ENCODE results near the gene FALEC.

GRCh38 chr1:150562446-150563339 is 47.1 kb downstream of the FALEC start:
- no peak for TF ChIP-seq PATZ1 (CRISPR knock-in tag; IDR thresholded peaks at IDR 0.05; ENCODE audit: borderline replicate concordance)
- no peak for TF ChIP-seq ARNTL (CRISPR knock-in tag; IDR thresholded peaks at IDR 0.05; ENCODE audit: borderline replicate concordance, low read depth)
- TF ChIP-seq CREB5 (CRISPR knock-in tag; IDR thresholded peaks at IDR 0.05; ENCODE audit: low read depth) = no peak
- no peak for TF ChIP-seq ZNF565 (CRISPR knock-in tag; conservative IDR thresholded peaks at IDR 0.05; ENCODE audit: low read depth)
- TF ChIP-seq RARB (CRISPR knock-in tag; IDR thresholded peaks at IDR 0.05) = no peak; the same call in 1 of the 2 replicates
- TF ChIP-seq POU6F1 (CRISPR knock-in tag; IDR thresholded peaks at IDR 0.05; ENCODE audit: borderline replicate concordance, low read depth) = no peak
- no peak for TF ChIP-seq TCF4 (CRISPR knock-in tag; IDR thresholded peaks at IDR 0.05; ENCODE audit: borderline replicate concordance)
